H9 (cell line): ENCODE data around the gene SOBP. TPM values are rescaled to one million over a fixed set of nuclear protein-coding genes. Genes with fewer than 3 reads are reported as not detected.
A peak's percentile ranks its signal among the peaks of the same experiment; 100 is the strongest.

Experiments
- DNase-seq: peaks from one replicate; pipeline ENCODE4 v3.0.0-alpha.2; 2017
- H2AFZ ChIP-seq: one replicate; pipeline ENCODE4 v1.6.1; 2013; ENCODE audit warnings: mild to moderate bottlenecking, low read length, control low read depth, moderate library complexity
- H2AK5ac ChIP-seq: 2 replicates; pipeline ENCODE4 v1.6.1; 2013; ENCODE audit warnings: low read length, control low read depth, mixed read lengths; ENCODE audit not compliant: insufficient read length
- H2BK120ac ChIP-seq: one replicate; pipeline ENCODE4 v1.6.1; 2013; ENCODE audit warnings: low read depth, mild to moderate bottlenecking, low read length, control low read depth, inconsistent platforms; ENCODE audit not compliant: poor library complexity, severe bottlenecking
- H2BK12ac ChIP-seq: 2 replicates; pipeline ENCODE4 v1.6.1; 2013; ENCODE audit warnings: low read length, control low read depth, mixed read lengths, low read depth; ENCODE audit not compliant: insufficient read length
- H2BK15ac ChIP-seq: 2 replicates; pipeline ENCODE4 v1.6.1; 2013; ENCODE audit warnings: low read depth, low read length, control low read depth
- H2BK20ac ChIP-seq: one replicate; pipeline ENCODE4 v1.6.1; 2013; ENCODE audit warnings: low read depth, mild to moderate bottlenecking, low read length, control low read depth, inconsistent platforms; ENCODE audit not compliant: poor library complexity, severe bottlenecking
- H2BK5ac ChIP-seq: 2 replicates; pipeline ENCODE4 v1.6.1; 2013; ENCODE audit warnings: low read length, control low read depth, mixed read lengths; ENCODE audit not compliant: insufficient read length
- H3K14ac ChIP-seq: 2 replicates; pipeline ENCODE4 v1.6.1; 2013; ENCODE audit warnings: low read length, control low read depth; ENCODE audit not compliant: insufficient read depth
- H3K18ac ChIP-seq: 2 replicates; pipeline ENCODE4 v1.6.1; 2013; ENCODE audit warnings: low read depth, mild to moderate bottlenecking, mixed read lengths, low read length, control low read depth; ENCODE audit not compliant: insufficient read length
- H3K23ac ChIP-seq: 2 replicates; pipeline ENCODE4 v1.6.1; 2013; ENCODE audit warnings: low read length, control low read depth, mixed read lengths, low read depth; ENCODE audit not compliant: insufficient read length
- H3K23me2 ChIP-seq: 2 replicates; pipeline ENCODE4 v1.6.1; 2013; ENCODE audit warnings: low read depth, mild to moderate bottlenecking, mixed read lengths, low read length, control low read depth; ENCODE audit not compliant: insufficient read length, poor library complexity, severe bottlenecking
- H3K27ac ChIP-seq: 2 replicates; pipeline ENCODE4 v1.5.1; 2013; ENCODE audit warnings: low read length, control low read depth, mixed read lengths, low read depth; ENCODE audit not compliant: insufficient read length
- H3K27me3 ChIP-seq: 2 replicates; pipeline ENCODE4 v1.6.1; 2013; ENCODE audit warnings: low read length, control low read depth, inconsistent platforms; ENCODE audit not compliant: insufficient read depth
- H3K4ac ChIP-seq: 2 replicates; pipeline ENCODE4 v1.6.1; 2013; ENCODE audit warnings: low read depth, mild to moderate bottlenecking, control low read depth, inconsistent platforms, low read length, moderate library complexity
- H3K4me1 ChIP-seq: 2 replicates; pipeline ENCODE4 v1.6.1; 2013; ENCODE audit warnings: low read length, control low read depth, inconsistent platforms; ENCODE audit not compliant: insufficient read depth
- H3K4me2 ChIP-seq: 2 replicates; pipeline ENCODE4 v1.6.1; 2013; ENCODE audit warnings: low read length, control low read depth, mixed read lengths; ENCODE audit not compliant: insufficient read length, insufficient read depth
- H3K56ac ChIP-seq: 2 replicates; pipeline ENCODE4 v1.6.1; 2013; ENCODE audit warnings: low read depth, mild to moderate bottlenecking, mixed read lengths, low read length, control low read depth; ENCODE audit not compliant: insufficient read length
- H3K79me1 ChIP-seq: 2 replicates; pipeline ENCODE4 v1.6.1; 2013; ENCODE audit warnings: low read depth, mild to moderate bottlenecking, moderate library complexity, low read length, control low read depth, inconsistent platforms; ENCODE audit not compliant: insufficient read depth, poor library complexity, severe bottlenecking
- H3K79me2 ChIP-seq: 2 replicates; pipeline ENCODE4 v1.6.1; 2013; ENCODE audit warnings: low read length, control low read depth, inconsistent platforms; ENCODE audit not compliant: insufficient read depth
- H3K9ac ChIP-seq: 2 replicates; pipeline ENCODE4 v1.6.1; 2013; ENCODE audit warnings: low read length, control low read depth, mixed read lengths; ENCODE audit not compliant: insufficient read length; ENCODE audit errors: extremely low read depth
- H3K9me3 ChIP-seq: one replicate; pipeline ENCODE4 v1.6.1; 2013; ENCODE audit warnings: low read depth, low read length, inconsistent platforms; ENCODE audit not compliant: control insufficient read depth
- H3T11ph ChIP-seq: one replicate; pipeline ENCODE4 v1.6.1; 2013; ENCODE audit warnings: mild to moderate bottlenecking, low read length, control low read depth, inconsistent platforms
- H4K20me1 ChIP-seq: one replicate; pipeline ENCODE4 v1.6.1; 2013; ENCODE audit not compliant: control insufficient read depth, insufficient read length, insufficient read depth
- H4K5ac ChIP-seq: 2 replicates; pipeline ENCODE4 v1.6.1; 2013; ENCODE audit warnings: low read depth, mild to moderate bottlenecking, mixed read lengths, low read length, control low read depth; ENCODE audit not compliant: insufficient read length
- H4K8ac ChIP-seq: replicated peaks from 2 replicates; pipeline ENCODE4 v1.6.1; 2013; ENCODE audit warnings: low read length, control low read depth, mixed read lengths, low read depth; ENCODE audit not compliant: insufficient read length
- H4K91ac ChIP-seq: 2 replicates; pipeline ENCODE4 v1.6.1; 2013; ENCODE audit warnings: low read depth, mild to moderate bottlenecking, moderate library complexity, mixed read lengths, low read length, control low read depth; ENCODE audit not compliant: insufficient read length
- H3K27ac Mint-ChIP-seq, 3 experiments: 2 replicates in 2 of 3; 3 replicates in 1 of 3; pipeline ENCODE4 v1.8.0; 2020 to 2021; ENCODE audit warnings: mixed read lengths in 3 of 3, mild to moderate bottlenecking in 1 of 3, moderate library complexity in 1 of 3
- H3K27me3 Mint-ChIP-seq: 2 replicates; pipeline ENCODE4 v1.8.0; 2021; ENCODE audit warnings: low read depth, mild to moderate bottlenecking, moderate library complexity, mixed read lengths
- H3K36me3 Mint-ChIP-seq, 3 experiments: 2 replicates in 2 of 3; 3 replicates in 1 of 3; pipeline ENCODE4 v1.8.0; 2020 to 2021; ENCODE audit warnings: low read depth in 3 of 3, mixed read lengths in 3 of 3; ENCODE audit not compliant: insufficient read depth in 1 of 3
- H3K4me1 Mint-ChIP-seq, 2 experiments: 2 replicates each; pipeline ENCODE4 v1.8.0; 2020; ENCODE audit warnings: mixed read lengths in 2 of 2
- H3K4me3 Mint-ChIP-seq, 2 experiments: 2 replicates in 1 of 2; 3 replicates in 1 of 2; pipeline ENCODE4 v1.8.0; 2020 to 2021; ENCODE audit warnings: mild to moderate bottlenecking in 2 of 2, mixed read lengths in 2 of 2, moderate library complexity in 1 of 2
- H3K9me3 Mint-ChIP-seq, 2 experiments: 2 replicates in 1 of 2; 3 replicates in 1 of 2; pipeline ENCODE4 v1.8.0; 2020; ENCODE audit warnings: mild to moderate bottlenecking in 2 of 2, mixed read lengths in 2 of 2, moderate library complexity in 1 of 2
- WGBS: extraction: QIAGEN DNeasy Blood & Tissue Kit; methylation state at CpG from one replicate; pipeline ENCODE4 v1.1.7; 2013; ENCODE audit warnings: missing lambda C conversion rate, low lambda C conversion rate, mixed read lengths; ENCODE audit not compliant: insufficient read length; ENCODE audit errors: extremely low coverage; 5-methylcytosine and 5-hydroxymethylcytosine counted together
- total RNA-seq: library from RNA; stranded (reverse); gene quantifications from 2 replicates; pipeline ENCODE4 v1.2.1, GENCODE V29; 2021
- TF ChIP-seq, protein P1 (sequence below): fragments of 200-600 bp; sonication (generic); conservative IDR thresholded peaks from 3 replicates; pipeline ENCODE4 v1.8.0; 2021; ENCODE audit warnings: antibody characterized with exemption, mild to moderate bottlenecking

Gene SOBP
- total RNA-seq, 1 experiment from 2014 or later, result 4.3 TPM

GRCh38 chr6:107607116-107607515 lies 117.2 kb downstream of the SOBP start:
- Mint-ChIP-seq H3K36me3 (no peaks in the 10 kb centered on the region), H3K27ac (peak overlapping the region in 2 of 3 experiments; percentile 48 to 71; a peak in 3 of 7 replicates), H3K9me3 (no peaks in the 10 kb centered on the region), H3K4me3 (no peak overlapping the region), H3K27me3 (no peaks in the 10 kb centered on the region), H3K4me1 (peaks cover 67 to 75% of the 10 kb centered on the region in 2 experiments)
- Histone ChIP-seq H3K4ac (no peak overlapping the region), H3K23me2 (no peaks in the 10 kb centered on the region), H2BK5ac (no peak overlapping the region), H4K5ac (no peak overlapping the region), H3K56ac (no peak overlapping the region), H2BK20ac (no peak overlapping the region), H4K91ac (no peak overlapping the region), H2BK15ac (no peak overlapping the region), H3K23ac (no peak overlapping the region), H2AFZ (no peak overlapping the region), H2BK120ac (no peak overlapping the region), H3K9me3 (no peaks in the 10 kb centered on the region), H3K14ac (no peak overlapping the region), H3K4me1 (peaks cover 30% of the 10 kb centered on the region), H3T11ph (no peak overlapping the region), H3K4me2 (no peak overlapping the region), H3K18ac (no peak overlapping the region), H3K27ac (no peak overlapping the region), H4K20me1 (no peaks in the 10 kb centered on the region), H3K79me2 (no peaks in the 10 kb centered on the region), H3K79me1 (no peaks in the 10 kb centered on the region), H2BK12ac (no peak overlapping the region), H2AK5ac (no peak overlapping the region), H4K8ac (no peak overlapping the region), H3K27me3 (no peaks in the 10 kb centered on the region), H3K9ac (no peak overlapping the region)
- DNase-seq, result no peak
- TF ChIP-seq, protein P1, sequence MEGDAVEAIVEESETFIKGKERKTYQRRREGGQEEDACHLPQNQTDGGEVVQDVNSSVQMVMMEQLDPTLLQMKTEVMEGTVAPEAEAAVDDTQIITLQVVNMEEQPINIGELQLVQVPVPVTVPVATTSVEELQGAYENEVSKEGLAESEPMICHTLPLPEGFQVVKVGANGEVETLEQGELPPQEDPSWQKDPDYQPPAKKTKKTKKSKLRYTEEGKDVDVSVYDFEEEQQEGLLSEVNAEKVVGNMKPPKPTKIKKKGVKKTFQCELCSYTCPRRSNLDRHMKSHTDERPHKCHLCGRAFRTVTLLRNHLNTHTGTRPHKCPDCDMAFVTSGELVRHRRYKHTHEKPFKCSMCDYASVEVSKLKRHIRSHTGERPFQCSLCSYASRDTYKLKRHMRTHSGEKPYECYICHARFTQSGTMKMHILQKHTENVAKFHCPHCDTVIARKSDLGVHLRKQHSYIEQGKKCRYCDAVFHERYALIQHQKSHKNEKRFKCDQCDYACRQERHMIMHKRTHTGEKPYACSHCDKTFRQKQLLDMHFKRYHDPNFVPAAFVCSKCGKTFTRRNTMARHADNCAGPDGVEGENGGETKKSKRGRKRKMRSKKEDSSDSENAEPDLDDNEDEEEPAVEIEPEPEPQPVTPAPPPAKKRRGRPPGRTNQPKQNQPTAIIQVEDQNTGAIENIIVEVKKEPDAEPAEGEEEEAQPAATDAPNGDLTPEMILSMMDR, result no peak
- WGBS, result no CpG with 5 or more reads among the region's 4 CpGs
